GM11168 (cell line): ENCODE results near the gene WFIKKN2.

Source experiments
- in situ Hi-C: fragments of 300-500 bp; cut with MboI; formaldehyde crosslinking; loops from one replicate; pipeline ENCODE4 v1.12.0; 2022; ENCODE audit warnings: low sequenced_read_pairs; ENCODE audit not compliant: unreplicated experiment

The WFIKKN2 gene

GRCh38 chr17:50848711-50849110 is 13.3 kb downstream of the WFIKKN2 start:
- in situ Hi-C loops = no loop called here

- in situ Hi-C loops = no loop called here
Measured at GRCh38 chr17:50850640-50851039, 15.3 kb downstream of the WFIKKN2 start.

GRCh38 chr17:50853015-50853615 is 17.7 kb downstream of the WFIKKN2 start:
- in situ Hi-C loops = no loop called here

DNA sequence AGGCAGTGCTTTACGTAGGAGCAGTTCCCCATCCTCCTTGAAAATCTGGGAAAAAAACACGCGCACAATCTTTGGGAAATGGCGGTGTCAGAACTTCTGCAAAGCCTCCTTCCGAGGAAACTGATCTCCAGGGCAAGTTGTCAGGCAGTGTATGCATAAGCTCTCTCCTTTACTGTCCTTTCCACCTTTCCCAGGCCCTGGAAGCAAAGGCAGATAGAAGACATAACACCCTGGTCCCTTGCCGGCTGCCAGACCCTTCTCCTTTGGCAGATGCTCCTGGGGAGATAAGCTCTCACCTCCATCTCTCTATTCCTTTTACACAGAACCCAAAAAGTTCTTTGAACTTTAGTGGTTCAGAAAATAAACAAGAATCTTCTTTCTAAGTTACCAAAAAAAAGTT is 18.4 kb downstream of the WFIKKN2 start:
- in situ Hi-C loops = no loop called here

DNA sequence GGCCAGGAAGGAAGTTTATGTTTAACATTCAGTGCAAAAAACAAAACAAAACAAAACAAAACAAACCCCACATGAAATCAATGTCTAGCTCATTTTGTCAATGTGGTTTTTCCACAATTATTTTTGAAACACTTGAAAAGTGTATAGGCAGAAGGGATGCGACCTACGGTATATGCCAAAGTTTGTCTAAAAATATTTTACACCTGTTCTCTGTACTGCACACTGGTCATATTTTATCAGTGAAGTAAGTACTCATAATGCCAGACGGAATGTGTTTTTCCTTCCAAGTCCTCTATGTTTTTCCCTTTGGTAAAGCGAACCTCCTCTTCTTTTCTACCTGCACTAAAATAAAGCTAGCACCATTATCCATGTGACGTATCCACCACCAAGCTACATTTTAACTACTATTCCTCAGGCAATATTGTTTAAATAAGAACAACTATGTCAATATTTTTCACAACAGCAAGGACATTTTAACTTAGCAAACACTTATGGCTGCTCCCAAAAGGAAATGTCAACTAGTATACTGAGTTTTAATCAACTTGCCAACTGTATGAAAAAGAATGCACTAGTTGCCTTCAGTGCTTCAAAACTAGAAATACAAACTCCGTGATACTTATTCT is 20.4 kb downstream of the WFIKKN2 start:
- in situ Hi-C loops = no loop called here

GRCh38 chr17:50856431-50856830 is 21.0 kb downstream of the WFIKKN2 start:
- in situ Hi-C loops = no loop called here

DNA sequence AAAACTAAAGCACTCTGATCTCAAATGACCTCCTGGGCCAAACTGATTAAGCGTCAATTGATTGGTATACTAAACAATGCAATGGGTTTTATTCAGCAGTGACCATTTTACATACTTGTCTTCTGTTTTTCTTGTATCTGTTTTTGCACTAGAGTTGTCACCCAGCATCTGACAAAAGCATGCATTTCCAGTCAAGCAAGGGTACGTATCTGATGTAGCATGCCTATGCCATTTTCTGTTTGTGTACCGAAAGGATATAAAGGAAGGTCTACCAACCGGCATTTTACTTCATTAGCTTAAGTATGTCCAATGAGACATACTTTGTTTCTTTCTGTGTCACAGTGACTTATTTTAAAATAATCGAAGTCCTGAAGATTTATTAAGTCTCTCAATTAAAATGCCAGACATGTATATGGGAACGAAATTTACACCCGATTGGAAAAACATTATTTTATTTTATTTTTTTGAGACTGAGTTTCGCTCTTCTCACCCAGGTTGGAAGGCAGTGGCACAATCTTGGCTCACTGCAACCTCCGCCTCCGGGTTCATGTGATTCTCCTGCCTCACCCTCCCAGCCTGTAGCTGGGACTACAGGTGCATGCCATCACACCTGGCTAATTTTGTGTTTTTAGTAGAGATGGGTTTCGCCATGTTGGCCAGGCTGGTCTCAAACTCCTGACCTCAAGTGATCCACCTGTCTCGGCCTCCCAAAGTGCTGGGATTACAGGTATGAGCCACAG is 23.3 kb downstream of the WFIKKN2 start:
- in situ Hi-C loops = no loop called here

- in situ Hi-C loops = loop anchor here (5.0 kb wide), 1 partner anchor 98 kb away; no protein-coding TSS in a partner anchor
Measured at GRCh38 chr17:50859727-50860126, 24.3 kb downstream of the WFIKKN2 start.

DNA sequence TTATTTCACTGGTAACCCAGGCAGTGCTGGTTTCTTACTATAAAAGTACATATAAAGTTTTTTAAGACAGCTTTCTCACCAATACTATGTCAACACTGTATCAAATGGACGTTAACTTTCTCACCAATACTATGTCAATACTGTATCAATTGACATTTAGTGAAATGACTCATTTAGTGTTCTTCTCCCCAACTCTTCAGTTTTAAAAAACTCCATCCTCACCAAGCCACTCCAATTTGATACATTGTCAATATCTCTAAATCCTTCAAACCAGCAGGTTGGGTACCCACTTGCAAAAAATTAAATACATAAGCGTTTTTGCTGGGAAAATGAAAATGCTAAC is 25.9 kb downstream of the WFIKKN2 start:
- in situ Hi-C loops = loop anchor here (5.0 kb wide), 1 partner anchor 96 kb away; no protein-coding TSS in a partner anchor

DNA sequence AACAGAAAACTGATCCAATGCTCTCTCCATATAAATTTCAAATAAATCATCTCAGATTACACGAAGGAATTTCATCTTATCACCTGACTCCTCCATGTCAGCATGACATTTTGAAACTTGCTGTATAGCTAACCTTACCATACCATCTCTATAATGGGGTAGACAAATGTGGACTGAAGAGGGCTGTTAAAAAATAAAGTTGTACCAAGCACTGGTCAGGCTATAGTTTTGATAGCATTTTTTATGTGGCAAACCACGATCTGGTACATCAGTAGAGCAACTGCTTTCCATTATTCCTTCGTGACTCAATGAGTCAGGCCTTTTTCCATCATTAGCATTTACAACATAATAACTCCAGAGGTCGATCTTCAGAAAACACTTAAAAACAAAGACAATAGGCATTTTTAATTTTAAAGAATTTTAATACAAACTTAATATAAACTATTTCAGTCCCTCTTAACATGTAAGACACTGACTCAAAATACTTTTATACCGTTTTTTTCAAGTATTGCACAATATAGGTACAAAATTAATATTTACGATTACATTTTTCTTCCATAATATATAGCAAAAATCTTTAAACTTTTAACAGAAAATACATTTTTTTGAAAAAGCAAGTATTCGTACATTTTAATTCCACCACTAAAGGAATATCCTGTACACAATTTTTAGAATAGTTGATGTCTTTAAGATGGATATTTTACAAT is 26.6 kb downstream of the WFIKKN2 start:
- in situ Hi-C loops = loop anchor here (5.0 kb wide), 1 partner anchor 95 kb away; no protein-coding TSS in a partner anchor

DNA sequence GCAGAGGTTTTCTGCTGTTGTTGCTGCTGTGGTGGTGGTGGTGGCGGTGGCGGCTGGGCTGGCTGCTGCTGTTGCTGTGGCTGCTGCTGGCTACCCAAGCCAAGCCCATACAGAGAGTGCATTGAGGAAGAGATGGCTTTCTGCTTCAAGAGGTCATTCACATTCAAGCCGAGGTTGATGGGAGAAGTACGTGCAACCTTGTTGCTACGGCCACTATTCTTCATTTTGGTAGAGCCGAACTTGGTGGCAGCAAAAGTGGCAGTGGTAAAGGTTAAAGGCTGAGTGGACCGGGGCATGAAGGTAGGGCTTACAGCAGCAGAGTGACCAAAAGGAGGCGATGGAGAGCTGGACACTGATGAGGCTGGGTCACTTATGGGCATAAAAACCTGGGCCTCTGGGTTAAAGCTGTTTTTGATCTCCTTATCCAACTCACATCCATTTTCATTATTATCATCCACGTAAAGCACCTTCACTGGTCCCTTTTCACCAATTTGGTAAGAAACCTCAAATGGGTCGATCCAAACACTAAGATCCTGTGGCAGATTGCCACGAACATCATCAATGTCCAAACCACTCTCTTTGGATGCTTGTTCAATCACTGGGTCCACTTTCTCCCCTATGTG is 27.9 kb downstream of the WFIKKN2 start:
- in situ Hi-C loops = loop anchor here (5.0 kb wide), 1 partner anchor 94 kb away; no protein-coding TSS in a partner anchor

GRCh38 chr17:50863931-50864330 is 28.5 kb downstream of the WFIKKN2 start:
- in situ Hi-C loops = loop anchor here (5.0 kb wide), 1 partner anchor 93 kb away; no protein-coding TSS in a partner anchor

DNA sequence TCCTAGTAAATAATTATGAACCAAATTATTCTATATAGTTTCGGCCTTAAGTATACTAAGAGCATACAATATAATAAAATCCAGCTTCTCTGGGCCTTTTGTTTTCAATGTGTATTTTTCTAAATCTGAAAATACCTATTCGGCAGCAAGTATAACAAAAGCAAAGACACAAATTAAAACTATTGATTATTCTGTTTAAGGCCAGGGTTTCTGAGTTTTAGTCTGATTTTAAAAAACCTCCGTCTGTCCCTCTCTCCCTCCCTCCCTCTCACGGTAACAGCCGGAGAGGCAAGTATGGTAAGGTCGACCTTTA is 29.3 kb downstream of the WFIKKN2 start:
- in situ Hi-C loops = loop anchor here (5.0 kb wide), 1 partner anchor 93 kb away; no protein-coding TSS in a partner anchor

DNA sequence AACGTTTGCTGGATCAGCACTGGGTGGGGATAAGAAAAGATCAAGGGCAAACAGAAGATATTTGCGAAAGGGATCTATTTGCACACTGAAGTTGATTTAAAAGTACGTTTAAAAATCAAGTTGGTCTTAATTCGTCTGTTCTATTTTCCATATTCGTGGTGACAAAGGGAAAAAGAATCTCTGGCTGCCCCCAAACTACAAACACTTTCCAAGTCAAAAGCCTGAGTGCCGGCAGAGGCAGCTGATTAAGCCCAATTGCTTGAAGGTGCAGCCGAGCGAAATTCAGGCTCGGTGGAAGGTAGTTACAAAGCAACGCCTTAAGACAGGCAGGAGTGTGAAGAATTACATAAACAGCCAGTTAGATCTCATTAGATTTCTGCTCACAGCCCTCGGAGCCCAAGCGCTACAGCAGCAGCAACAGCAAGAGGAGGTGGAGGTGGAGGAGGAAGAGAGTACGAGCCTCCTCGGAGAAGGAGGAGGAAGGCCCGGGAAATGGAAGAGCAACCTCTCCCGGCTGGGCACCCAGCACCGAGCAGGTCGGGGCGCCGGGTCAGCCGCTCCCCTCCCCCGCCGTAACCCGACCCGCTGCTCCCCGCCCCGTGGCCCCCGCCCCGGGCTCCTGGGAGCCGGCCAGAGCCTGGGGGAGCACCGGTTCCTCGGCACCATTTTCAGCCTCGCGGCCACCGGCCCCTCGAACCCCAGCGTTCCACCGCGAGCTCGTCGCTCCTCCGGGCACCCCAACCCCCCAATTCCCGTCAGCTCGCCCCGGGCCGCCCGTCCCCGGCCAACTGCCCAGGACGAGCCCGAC is 29.9 kb downstream of the WFIKKN2 start:
- in situ Hi-C loops = no loop called here

GRCh38 chr17:50865868-50866260 is 30.5 kb downstream of the WFIKKN2 start:
- in situ Hi-C loops = no loop called here

DNA sequence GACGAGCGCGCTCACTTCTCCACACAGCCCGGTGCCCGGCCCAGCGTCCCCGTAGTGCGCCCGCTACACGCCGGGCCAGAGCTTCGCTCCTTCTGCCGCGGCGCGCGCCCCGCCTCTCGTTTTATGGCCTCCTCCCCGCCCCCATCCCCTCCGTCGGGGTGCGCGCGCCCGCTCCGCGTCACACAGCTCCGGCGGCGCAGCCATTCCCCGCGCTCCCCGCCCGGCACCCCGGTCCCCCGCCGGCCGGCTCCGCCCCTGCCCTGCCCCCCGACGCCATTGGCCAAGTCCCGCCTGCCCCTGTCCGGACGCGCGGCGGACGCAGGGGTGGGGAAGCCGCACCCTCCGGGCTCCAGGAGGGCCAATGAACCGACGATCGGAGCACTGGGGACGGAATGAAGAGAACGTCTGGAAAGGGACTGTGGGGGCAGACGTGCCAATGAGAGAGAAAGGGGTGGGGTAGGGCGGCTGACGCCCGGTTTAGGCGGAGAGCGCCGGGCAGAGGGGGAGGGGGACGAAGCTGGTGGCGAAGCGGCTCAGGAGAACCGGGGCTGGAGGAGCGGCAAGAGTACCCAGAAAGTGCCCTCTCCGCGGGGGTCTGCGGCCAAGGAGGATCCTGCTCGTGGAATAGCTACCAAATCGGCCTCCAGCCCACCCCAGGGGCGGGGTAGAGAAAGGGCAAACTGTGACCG is 31.0 kb downstream of the WFIKKN2 start, which contains the start of gene TOB1:
Gene TOB1 (minus strand): TSS at position 94 of the 689 bp plus-strand sequence. CDS start 2,337 bp downstream, outside the sequence.
- in situ Hi-C loops = no loop called here

DNA sequence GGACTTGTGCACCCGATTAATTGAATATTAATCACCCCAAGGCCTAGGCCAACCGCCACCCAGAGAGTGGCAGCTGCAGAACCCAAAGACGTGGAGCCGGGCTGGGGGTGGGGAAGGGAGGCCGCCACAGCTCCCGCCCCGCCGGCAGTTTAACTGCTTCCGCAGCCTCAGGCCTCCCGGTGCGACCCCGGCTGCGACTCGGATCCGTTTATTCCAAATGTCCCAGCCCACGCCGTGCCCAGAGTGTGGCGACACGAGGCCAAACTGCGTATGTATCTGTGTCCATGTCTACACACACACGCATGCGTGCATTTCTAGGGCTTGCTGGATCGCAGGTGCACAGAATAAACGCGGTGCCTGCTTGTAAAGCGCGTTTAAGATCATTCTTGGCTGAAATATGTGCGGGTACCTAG is 31.6 kb downstream of the WFIKKN2 start:
- in situ Hi-C loops = no loop called here

DNA sequence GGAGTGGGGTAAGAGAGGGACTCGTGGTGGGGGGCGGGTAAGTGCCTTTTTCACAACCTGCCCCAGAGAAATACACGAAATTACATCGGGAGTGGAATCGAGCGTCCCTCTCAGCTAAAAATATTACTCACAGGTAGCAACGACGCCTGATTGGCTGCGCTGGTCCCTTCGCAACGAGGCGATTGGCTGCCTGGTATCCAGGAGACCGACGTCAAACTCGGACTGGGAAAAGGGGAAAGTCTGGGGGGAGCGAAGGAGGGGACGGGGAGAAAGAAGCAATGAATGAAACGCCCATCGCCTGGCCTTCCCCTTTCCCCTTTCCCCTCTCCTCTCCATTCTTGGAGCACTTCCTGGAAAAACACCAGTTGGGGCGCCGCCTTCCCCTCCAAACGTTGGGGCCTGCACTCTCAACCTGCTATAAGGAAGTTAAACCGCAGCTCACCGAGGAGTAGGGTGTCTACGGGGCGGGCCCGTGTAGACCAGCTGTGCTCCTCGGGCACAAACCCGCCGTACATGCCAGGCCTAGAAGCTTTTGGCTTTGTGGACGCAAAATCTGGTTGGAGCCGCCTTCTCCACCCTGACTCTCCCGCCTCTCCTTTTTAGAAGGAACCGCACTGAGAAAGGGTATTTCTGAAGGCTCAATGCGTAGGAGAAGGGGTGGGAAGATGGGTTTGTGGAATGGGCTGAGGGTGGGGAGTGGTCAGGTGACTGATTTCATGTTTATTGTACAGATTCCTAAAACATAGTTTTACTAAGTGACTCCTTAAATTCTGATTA is 32.2 kb downstream of the WFIKKN2 start:
- in situ Hi-C loops = no loop called here
